ENCODE measurements around the gene VAV3. TPM values are rescaled to one million over a fixed set of nuclear protein-coding genes. Genes with fewer than 3 reads are reported as not detected.

The VAV3 gene
- total RNA-seq, 1 donor from 2014 or later, result 0.64 TPM

- Histone ChIP-seq H3K27me3 (no peaks in the 10 kb centered on the region), H3K9me3 (no peaks in the 10 kb centered on the region), H3K4me1 (no peaks in the 10 kb centered on the region), H3K36me3 (no peaks in the 10 kb centered on the region), H3K4me3 (no peak overlapping the region), H3K27ac (no peak overlapping the region)
- TF ChIP-seq CTCF (IDR thresholded peaks at IDR 0.05), result no peak
- intact Hi-C loops (cut with DNase I), result no loop called here
- DNase-seq (ENCODE audit: low spot score in 2 of 2), result no peak
Observed at GRCh38 chr1:107926436-107927080, 38.4 kb downstream of the VAV3 start.

- Histone ChIP-seq H3K4me3 (no peak overlapping the region), H3K27ac (no peak overlapping the region)
- no peak for DNase-seq (ENCODE audit: low spot score in 2 of 2)
Observed at GRCh38 chr1:107925565-107925964, 39.4 kb downstream of the VAV3 start.

GRCh38 chr1:107920999-107921398 is 44.0 kb downstream of the VAV3 start:
- Histone ChIP-seq H3K9me3 (peaks cover 0 to 2% of the 10 kb centered on the region in 2 donors), H3K27ac (no peak overlapping the region), H3K4me1 (no peaks in the 10 kb centered on the region), H3K4me3 (no peak overlapping the region), H3K27me3 (no peaks in the 10 kb centered on the region), H3K36me3 (no peaks in the 10 kb centered on the region)
- DNase-seq (ENCODE audit: low spot score in 2 of 2), result no peak
- TF ChIP-seq CTCF (IDR thresholded peaks at IDR 0.05), result no peak
- intact Hi-C loops (cut with DNase I), result no loop called here

More at GRCh38 chr1:107925565-107925964, 39.4 kb downstream of the VAV3 start:
- no peak for TF ChIP-seq CTCF (IDR thresholded peaks at IDR 0.05)
- intact Hi-C loops (cut with DNase I), result no loop called here
- Histone ChIP-seq H3K9me3 (no peaks in the 10 kb centered on the region), H3K27me3 (no peaks in the 10 kb centered on the region), H3K36me3 (no peaks in the 10 kb centered on the region), H3K4me1 (no peaks in the 10 kb centered on the region)

- no peaks in the 10 kb centered on the region for H3K4me1 ChIP-seq
- intact Hi-C loops (cut with DNase I), result no loop called here
- H3K4me3 ChIP-seq, result no peak overlapping the region
- no peak for DNase-seq (ENCODE audit: low spot score in 2 of 2)
- no peak overlapping the region for H3K27ac ChIP-seq
- no peaks in the 10 kb centered on the region for H3K27me3 ChIP-seq
- peaks cover 0 to 2% of the 10 kb centered on the region in 2 donors for H3K9me3 ChIP-seq
- H3K36me3 ChIP-seq, result no peaks in the 10 kb centered on the region
- no peak for TF ChIP-seq CTCF (IDR thresholded peaks at IDR 0.05)
Observed at GRCh38 chr1:107920561-107920960, 44.4 kb downstream of the VAV3 start.

GRCh38 chr1:107919953-107920352 is 45.0 kb downstream of the VAV3 start:
- Histone ChIP-seq H3K9me3 (peaks cover 0 to 2% of the 10 kb centered on the region in 2 donors), H3K36me3 (no peaks in the 10 kb centered on the region), H3K4me3 (no peak overlapping the region), H3K4me1 (no peaks in the 10 kb centered on the region), H3K27me3 (no peaks in the 10 kb centered on the region), H3K27ac (no peak overlapping the region)
- no peak for TF ChIP-seq CTCF (IDR thresholded peaks at IDR 0.05)
- intact Hi-C loops (cut with DNase I), result no loop called here
- DNase-seq (ENCODE audit: low spot score in 2 of 2), result no peak

Measured in ascending aorta (tissue), 2 donors.